NCI-H748 (cell line): ENCODE measurements around the gene FOXN3.
"Not testable (repeated sequence)": the region's sequence is repeated elsewhere in the genome, so short reads cannot be mapped to it uniquely, and the experiment has no call there.

ENCODE experiments used
- DNase-seq: peaks from one replicate; lab custom pipeline; 2025; ENCODE audit not compliant: unreplicated experiment; lab: John Stamatoyannopoulos, UW

Gene FOXN3

GRCh38 chr14:89307409-89307808 is 109.6 kb downstream of the FOXN3 start:
- no peak for DNase-seq

- peak; percentile 65 for DNase-seq
Measured at GRCh38 chr14:89304972-89305703, 111.9 kb downstream of the FOXN3 start.

GRCh38 chr14:89304561-89304960 is 112.5 kb downstream of the FOXN3 start:
- no peak for DNase-seq

DNA sequence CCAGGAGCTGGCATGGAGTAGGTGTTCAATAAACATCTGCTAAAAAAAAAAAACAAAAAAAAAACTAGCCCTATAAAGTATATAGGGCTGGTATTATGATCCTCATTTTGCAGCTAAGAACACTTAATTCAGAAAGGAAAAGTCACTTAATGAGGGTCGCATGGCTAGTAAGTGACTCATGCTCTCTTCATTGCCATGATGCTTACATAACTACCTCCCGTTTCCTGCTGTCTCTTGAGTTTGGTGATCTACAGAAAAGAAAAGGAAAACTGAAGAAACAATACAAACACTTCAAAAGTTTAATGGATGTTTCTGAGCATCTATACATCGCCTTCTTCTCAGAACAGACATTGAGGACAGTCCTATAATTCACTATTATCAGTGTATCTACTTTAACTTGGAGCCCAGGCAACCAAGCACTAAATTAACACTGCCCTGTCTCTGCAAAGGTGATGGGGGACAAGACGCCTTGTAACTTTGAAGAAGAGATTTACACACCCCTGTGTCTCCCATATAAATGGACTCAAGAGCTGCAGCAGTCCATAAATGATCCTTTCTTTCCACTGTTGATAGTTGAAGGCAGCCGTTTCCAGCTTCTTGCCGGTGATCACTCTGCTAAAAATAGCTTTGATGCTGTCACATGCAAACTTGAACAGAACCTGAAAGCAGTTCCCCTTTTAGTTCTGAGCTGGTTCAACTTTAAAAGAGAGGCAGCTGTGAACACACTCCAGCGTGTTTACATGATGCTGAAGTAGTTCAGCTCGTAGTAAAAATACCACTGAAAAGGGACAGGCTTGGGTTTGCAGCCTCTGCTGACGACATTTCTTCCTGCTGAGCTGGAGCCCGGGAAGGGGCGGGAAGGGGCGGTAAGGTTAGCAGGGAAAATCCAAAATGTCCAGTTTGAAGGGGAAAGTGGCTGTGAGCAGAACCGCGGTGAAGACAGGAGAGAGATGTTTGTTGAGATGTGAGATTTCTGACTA is 113.3 kb downstream of the FOXN3 start:
- peak; percentile 91 for DNase-seq

GRCh38 chr14:89302396-89302950 is 114.6 kb downstream of the FOXN3 start:
- no peak for DNase-seq

DNA sequence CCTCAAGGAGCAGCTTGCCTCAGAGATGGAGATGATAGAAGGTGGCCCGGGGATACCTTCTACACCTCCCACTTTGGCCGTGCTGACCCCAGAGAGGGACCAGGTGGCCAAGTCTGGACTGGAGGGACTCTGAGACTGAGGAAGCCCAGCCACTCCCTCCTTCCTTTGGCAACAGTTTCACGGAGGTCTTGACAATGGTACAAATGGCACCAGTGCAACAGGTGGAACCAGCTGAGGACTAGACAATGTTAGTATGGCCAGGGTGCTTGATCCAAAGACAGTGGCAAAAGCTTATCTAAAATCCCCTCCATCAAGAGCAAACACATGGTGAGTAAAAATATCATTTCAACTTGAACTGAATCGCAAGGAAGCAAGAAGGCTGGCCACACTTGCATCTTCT is 117.4 kb downstream of the FOXN3 start:
- no peak for DNase-seq

DNA sequence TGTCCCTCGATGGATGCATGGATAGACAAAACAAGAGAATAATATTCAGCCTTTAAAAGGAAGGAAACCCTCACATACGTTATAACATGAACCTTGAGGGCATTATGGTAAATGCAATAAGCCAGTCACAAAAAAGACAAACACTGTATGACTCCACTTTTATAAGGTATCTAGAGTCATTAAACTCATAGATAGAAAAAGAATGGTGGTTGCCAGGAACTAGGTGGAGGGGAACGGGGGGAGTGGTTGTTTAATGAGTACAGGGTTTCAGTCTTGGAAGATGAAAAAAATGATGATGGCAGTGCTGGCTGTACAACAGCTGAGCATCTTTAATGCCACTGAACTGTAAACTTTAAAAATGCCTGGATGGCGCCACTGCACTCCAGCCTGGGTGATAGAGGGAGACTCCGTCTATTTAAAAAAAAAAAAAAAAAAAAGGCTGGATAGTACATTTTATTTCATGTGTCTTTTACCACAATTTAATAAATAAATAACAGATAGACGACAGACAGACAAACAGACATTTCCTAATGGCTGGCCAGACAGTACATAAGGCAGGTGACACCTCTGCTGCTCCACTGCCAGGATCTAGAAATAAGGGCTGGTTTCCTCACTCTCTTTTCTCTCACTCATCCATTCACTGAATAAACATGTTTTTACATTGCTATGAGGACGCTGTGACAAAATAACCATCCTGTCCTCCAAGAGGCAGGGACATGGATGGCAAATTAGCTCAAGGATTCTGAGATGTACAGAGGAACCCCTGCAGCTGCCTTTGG is 118.8 kb downstream of the FOXN3 start:
- no peak for DNase-seq

DNA sequence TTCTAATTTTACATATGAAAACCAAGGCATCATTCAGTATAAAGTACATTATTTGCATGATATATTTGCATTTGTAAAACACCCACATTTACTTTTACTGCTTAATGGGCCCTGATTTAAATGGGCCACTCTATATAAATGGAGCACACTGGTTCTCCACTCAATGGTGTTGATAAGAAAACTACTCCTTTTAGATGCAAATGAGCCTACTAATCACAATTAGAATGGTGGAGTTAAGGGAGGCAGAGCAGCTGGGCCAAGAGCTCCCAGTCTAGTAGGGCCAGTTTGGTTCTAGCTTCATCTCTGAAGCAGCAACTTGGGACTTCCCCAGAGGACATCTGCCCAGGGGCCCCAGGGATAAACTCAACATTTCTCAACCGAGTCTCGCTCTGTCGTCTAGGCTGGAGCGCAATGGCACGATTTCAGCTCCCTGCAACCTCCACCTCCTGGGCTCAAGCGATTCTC is 120.7 kb downstream of the FOXN3 start:
- DNase-seq = no peak

DNA sequence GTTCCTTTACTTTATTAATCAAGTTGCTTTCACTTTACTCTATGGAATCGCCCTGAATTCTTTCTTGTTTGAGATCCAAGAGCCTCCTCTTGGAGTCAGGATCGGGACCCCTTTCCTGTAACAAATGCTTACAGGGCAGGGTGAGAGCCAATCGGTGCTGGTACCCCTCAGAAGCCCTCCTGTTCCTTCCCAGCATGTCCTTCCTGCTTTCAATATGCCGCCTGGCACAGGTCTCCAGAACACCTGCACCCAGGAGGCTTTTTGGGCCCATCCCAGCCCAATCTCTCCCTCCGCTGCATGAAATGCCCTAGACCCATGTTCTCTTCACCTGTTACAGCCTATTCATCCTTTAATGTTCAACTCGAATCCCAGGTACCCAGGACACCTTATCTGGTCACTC is 122.2 kb downstream of the FOXN3 start:
- no peak for DNase-seq

- not testable (repeated sequence) for DNase-seq
Measured at GRCh38 chr14:89294469-89294868, 122.6 kb downstream of the FOXN3 start.

DNA sequence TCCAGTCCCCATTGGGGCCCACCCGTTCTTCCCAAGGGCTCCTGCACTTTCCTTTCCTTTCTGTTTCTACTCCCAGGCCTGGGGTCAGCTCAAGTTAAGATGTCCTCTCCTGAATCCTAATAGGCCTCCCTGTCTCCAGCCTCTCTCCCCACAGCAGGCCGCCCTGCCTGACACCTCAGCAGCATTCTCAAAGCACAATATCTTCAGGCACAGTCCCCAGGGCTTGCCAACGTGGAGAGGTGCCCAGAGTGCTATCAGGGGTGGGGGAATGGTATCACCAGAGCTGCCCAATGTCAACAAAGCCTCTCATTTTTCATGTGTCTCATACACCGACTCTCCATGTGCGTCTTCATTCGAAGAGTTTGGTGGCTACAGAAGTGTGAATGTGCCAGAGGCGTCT is 123.0 kb downstream of the FOXN3 start:
- DNase-seq = no peak

GRCh38 chr14:89293314-89293916 is 123.6 kb downstream of the FOXN3 start:
- no peak for DNase-seq

- DNase-seq = no peak
Measured at GRCh38 chr14:89292579-89293313, 124.3 kb downstream of the FOXN3 start.

GRCh38 chr14:89291351-89291940 is 125.6 kb downstream of the FOXN3 start:
- no peak for DNase-seq

GRCh38 chr14:89290813-89291212 is 126.2 kb downstream of the FOXN3 start:
- DNase-seq = no peak

- no peak for DNase-seq
Measured at GRCh38 chr14:89289477-89289876, 127.6 kb downstream of the FOXN3 start.

GRCh38 chr14:89288114-89288513 is 128.9 kb downstream of the FOXN3 start:
- DNase-seq = no peak

- no peak for DNase-seq
Measured at GRCh38 chr14:89284333-89285058, 132.5 kb downstream of the FOXN3 start.
